Lung microvascular endothelial cell (primary cell): ENCODE data around the gene JPT1. TPM values are rescaled to one million over a fixed set of nuclear protein-coding genes. Genes with fewer than 3 reads are reported as not detected.
A peak's percentile ranks its signal among the peaks of the same experiment; 100 is the strongest.
"Not testable (repeated sequence)": the region's sequence is repeated elsewhere in the genome, so short reads cannot be mapped to it uniquely, and the experiment has no call there.

Source experiments
- DNase-seq, 2 donors: peaks; one replicate each; pipeline versions ENCODE4 v3.0.0 to v3.0.0-alpha.2; 2010; ENCODE audit warnings: low read depth in 2 of 2
- total RNA-seq: library from RNA; depleted of rRNA; stranded (reverse); fragments of >200 nt; gene quantifications from 2 replicates; pipeline ENCODE4 v1.2.1, GENCODE V29; 2014

The JPT1 gene
- total RNA-seq, 1 donor from 2014 or later, result 72.4 TPM

DNA sequence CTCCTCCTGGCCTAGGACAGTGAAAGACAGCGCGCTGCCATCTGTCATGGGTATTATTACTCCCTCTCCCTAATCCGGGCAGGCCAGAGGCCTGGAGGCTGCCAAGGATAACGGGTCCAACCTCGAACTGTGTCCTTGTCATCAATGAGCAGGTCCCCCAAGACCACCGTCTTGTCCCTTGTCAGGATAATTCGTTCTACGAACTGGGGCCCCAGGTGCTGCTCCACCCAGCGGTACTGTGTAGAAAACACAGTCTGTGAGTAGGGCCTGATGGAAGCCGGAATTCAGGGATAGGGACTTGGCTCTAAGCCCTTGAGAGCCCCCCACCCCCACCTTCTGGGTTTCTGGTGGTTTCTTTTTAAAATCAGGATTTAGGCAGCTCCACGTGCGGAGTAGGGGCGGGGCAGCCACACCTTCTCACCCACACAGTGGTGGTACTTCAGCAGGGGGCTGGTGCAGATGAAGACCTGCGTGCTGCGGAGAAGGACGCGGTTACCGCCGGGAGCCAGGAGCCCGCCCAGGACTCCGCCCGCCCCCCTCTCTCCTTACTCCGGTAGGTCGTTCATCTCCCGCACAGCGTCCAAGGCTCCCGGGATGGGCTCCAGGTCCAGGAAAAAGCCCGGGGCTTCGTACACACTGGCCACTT lies 23.6 kb downstream of the JPT1 start:
- DNase-seq, result peak; percentile 50 to 78

GRCh38 chr17:75130059-75130631 lies 24.2 kb downstream of the JPT1 start:
- DNase-seq, result no peak

- no peak for DNase-seq
These were observed 24.7 kb downstream of the JPT1 start for GRCh38 chr17:75129576-75129975.

GRCh38 chr17:75128694-75129505 lies 25.4 kb downstream of the JPT1 start:
- no peak for DNase-seq

GRCh38 chr17:75127936-75128335 lies 26.4 kb downstream of the JPT1 start:
- not testable (repeated sequence) for DNase-seq

DNA sequence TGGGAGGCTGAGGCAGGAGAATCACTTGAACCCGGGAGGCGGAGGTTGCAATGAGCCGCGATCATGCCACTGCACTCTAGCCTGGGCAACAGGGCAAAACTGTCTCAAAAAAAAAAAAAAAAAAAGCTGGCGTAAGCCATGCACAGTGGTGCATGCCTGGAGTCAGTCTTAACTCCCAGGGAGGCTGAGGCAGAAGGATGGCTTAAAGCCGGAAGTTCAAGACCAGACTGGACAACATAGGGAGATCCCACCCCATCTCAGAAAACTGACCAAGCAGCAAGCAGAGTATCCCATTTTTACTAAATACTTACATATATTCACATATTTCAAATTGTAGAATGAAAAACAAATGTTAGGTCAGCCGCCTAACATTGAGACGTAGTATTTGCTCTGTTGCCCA lies 27.4 kb downstream of the JPT1 start:
- DNase-seq, result no peak

GRCh38 chr17:75125984-75126383 lies 28.3 kb downstream of the JPT1 start:
- peak in 1 of 2 donors; percentile 25 for DNase-seq

DNA sequence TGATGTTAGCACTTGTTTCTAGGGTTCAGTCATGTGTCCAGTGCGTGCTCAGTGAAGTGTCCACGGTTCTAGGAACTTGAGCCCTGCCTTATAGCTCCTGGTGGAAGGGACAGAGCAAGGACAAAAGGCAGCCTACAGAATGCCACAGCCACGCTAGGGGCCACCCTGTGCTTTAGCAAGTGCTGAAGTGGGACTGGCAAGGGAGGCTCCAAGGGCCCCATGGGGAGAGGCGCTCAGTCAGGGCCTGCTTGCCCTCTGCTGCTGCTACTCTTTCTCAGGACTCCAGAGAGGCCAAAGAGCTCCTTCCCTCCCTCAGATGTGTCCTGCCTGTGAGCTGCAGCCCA lies 29.5 kb downstream of the JPT1 start:
- DNase-seq, result no peak

GRCh38 chr17:75124041-75124818 lies 30.1 kb downstream of the JPT1 start:
- peak; percentile 70 to 84 for DNase-seq

DNA sequence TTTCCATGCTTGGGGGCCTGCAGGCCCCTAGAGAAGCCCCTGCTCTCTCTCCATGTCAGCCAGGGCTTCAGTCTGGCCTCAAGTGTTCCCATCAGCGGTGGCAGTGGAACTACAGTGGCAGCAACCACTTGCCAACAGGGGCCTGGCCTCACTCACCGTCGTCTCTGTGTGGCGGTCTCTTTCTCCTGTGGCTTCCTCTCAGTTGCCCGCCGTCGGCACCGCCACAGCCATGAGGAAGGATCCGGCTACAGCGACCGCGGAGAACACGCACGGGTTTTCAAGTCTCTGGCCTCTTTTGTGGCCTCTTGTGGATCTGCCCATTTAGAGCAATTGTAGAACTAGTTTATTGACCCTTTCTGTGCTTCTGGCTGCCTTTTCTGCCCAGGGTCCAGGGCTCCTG lies 36.0 kb downstream of the JPT1 start:
- no peak for DNase-seq

GRCh38 chr17:75116737-75117136 lies 37.6 kb downstream of the JPT1 start:
- no peak for DNase-seq

DNA sequence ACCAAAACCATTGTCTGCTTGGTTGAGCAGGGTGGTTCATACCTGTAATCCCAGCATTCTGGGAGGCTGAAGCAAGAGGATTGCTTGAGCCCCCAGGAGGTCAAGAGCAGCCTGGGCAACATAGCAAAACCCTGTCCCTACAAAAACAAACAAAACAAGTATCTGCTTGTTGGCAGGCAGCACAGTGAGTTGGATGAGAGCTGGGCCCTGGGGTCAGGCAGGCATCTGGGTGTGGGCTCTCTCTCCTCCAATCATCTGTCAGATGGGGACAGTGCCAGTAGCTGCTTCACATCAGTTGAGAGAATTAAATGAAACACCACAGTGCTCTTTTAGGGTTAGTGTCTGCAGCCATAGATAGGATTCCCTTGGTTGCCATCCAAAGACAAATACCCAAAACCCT lies 38.8 kb downstream of the JPT1 start:
- DNase-seq, result no peak

- no peak for DNase-seq
These were observed 39.6 kb downstream of the JPT1 start for GRCh38 chr17:75114552-75115314.

DNA sequence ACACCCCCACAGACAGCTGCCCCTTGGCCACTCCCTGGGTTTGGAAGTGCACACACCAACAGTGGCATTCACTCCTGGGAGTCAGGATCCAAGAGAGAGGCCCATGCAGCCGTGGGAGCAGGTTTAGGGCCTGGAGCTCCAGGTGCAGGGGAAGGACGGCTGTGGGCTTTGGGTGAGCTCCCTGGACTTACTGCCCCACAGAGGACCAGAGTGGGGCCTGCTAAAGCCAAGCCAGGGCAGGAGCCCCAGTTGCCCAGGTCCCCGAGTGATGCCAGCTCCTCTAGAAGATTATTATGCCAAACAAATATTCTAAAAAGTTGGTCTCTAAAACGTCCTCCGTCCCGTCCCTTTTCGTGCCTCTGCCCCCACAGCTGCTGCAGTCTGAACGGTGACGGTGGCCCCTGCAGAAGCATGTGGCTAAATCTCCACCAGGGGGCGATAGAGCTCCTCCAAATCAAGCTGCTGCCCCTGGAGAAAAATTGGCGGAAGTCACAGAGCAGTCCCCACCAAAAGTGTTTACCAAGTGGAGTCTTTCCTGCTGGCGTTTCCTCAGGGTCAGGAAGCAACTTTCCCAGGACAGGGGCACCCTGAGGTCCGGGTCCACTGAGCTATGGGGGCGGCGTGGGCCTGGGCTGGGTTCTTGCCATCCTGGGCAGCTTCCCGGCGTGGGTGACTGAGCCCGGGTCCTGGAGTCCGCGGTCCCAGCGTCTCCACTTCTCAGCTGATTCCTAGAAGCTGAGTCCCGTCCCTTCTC lies 40.3 kb downstream of the JPT1 start:
- DNase-seq, result peak; percentile 93 to 94

- no peak for DNase-seq
These were observed 42.5 kb downstream of the JPT1 start for GRCh38 chr17:75111777-75112335.

- peak in 1 of 2 donors; percentile 45 for DNase-seq
These were observed 43.9 kb downstream of the JPT1 start for GRCh38 chr17:75110234-75110937.

DNA sequence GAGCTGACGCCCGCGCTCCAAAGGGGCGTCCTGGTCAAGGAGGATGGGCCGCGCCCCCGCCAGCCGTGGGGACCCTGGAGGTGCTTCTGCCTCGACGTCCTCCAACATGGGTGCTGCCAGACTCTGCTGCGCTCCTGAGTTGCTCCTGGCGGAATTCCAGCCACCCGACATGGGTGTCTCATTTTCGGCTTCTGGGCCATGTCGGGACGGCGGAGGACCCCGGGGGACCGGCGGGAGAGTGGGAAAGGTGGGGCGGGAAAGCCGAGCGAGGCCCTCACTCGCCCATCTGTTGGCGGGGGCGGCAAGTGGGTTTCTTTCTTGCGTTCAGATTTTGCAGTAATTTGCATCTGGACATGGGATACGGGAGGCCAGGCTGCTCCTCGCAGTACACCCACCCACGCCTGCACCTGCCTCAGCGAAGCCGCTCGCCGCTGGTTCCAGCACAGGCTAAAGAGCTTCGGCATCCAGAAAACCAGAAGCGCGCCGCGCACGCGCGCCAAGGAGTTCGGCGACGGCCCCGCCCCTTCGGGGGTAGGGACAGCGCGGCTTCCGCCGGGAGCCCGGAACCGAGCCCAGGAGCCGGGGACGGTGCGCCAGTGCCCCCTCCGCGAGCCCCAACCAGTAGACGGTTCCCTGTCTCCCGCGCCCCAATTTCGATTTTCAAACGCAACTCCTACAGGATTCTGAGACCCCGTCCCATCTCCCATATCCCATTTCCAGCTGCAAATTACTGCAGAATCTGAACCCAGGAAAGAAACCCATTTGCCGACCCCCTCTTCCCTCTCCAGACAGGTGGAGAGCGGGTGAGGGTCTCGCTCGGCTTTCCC lies 44.7 kb downstream of the JPT1 start, which contains the start of gene ARMC7:
ARMC7 (plus strand) TSS at position 563 of the 827 bp plus-strand sequence. CDS start 320 bp downstream, outside the sequence.
- DNase-seq, result peak; percentile 82 to 86

GRCh38 chr17:75109046-75109406 lies 45.3 kb downstream of the JPT1 start:
- DNase-seq, result no peak

GRCh38 chr17:75108193-75108592 lies 46.1 kb downstream of the JPT1 start:
- DNase-seq, result no peak
